GM10266 (cell line): Measurements from ENCODE around the gene ATAD2B.

Source experiments
- DNase-seq: peaks from one replicate; pipeline ENCODE4 v3.0.0; 2012; ENCODE audit errors: extremely low spot score
- TF ChIP-seq, protein P1 (sequence below): IDR thresholded peaks from 2 replicates; pipeline ENCODE4 v1.5.1; 2012; ENCODE audit warnings: mild to moderate bottlenecking, low read depth; ENCODE audit not compliant: control insufficient read depth, insufficient read depth; ENCODE audit errors: missing control alignments

ATAD2B gene

DNA sequence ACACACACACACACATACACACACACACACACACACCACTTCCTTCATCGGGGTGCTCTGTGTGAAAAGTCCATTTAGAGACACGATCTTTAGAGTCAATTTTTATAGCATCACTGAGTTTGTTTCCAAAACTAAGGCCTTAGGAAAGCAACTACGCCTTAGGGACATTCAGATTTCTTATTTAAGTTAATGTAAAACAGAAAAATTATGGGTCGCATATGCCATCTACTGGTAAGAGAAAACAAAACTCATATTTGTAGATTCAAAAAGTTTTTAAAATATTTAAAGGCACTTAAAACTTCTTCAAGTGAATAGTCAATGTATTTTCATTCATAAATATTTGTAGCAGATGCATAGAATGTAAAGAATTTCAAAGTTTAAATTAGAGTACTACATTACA lies 166.2 kb downstream of the ATAD2B start:
- TF ChIP-seq, protein P1, sequence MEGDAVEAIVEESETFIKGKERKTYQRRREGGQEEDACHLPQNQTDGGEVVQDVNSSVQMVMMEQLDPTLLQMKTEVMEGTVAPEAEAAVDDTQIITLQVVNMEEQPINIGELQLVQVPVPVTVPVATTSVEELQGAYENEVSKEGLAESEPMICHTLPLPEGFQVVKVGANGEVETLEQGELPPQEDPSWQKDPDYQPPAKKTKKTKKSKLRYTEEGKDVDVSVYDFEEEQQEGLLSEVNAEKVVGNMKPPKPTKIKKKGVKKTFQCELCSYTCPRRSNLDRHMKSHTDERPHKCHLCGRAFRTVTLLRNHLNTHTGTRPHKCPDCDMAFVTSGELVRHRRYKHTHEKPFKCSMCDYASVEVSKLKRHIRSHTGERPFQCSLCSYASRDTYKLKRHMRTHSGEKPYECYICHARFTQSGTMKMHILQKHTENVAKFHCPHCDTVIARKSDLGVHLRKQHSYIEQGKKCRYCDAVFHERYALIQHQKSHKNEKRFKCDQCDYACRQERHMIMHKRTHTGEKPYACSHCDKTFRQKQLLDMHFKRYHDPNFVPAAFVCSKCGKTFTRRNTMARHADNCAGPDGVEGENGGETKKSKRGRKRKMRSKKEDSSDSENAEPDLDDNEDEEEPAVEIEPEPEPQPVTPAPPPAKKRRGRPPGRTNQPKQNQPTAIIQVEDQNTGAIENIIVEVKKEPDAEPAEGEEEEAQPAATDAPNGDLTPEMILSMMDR, result no peak
- no peak for DNase-seq

DNA sequence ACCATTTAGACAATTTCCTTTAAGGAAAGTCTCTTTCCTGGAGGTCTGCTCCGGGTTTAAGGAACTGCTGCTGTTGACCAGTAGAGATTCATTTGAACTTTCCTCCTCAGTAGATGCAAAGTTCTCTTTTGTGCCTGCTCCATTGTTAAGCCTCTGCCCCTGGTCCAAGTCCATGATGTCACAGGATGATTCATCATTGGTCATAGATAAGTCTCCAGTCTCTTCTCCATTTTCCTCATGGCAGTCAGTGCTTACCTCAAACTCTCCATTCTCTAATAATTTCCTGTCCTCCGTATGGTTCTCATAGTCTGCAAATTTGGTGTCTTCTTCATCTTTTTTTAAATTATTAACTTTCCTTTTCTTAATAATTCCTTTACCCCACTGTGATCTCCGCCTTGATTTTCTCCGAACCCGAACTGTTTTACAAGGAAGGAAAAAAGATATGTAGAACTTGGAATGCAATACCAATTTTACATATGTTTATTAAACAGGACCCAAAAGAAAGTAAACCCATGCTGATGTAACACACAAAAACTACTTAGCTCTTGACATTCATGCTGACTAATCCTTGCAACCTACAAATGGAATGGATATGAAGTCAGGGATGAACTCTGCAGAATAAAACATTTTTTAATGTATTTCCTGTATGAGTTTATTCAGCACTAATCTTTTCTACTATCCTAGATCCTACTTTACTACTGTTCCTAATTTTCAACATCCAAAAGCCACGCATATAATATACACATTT lies 169.1 kb downstream of the ATAD2B start:
- DNase-seq, result no peak
- TF ChIP-seq, protein P1, result no peak

DNA sequence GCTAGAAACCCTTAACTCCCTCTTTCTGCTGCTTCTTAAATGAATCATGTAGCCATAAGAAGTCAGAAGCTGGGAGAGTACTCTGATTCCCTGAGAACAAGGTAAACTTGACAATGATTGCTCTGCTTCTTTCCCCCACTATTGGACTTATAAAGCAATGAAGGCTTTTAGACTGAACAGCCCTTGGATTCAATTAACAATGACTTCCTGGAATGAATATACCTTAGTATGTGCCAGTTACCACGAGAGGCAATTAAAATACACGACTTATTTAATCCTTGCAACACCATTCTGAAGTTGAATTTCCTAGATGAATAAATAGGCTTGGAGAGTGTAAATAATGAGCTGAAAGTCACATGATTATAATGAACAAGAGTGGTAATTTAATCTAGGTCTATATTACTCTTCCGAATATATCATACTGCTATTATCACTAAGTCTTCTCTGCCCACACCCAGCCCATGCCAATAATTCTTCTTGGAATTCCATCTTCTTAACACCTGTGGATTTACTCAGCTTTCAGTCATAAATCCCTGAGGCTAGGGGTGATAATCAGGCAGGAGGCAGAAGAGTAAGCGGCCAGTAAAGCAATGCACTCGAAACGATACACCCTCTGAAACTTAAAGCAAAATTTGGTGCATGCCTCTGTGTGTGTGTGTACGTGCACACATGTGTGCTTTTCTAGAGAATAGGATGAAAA lies 170.2 kb downstream of the ATAD2B start:
- TF ChIP-seq, protein P1, result no peak

DNA sequence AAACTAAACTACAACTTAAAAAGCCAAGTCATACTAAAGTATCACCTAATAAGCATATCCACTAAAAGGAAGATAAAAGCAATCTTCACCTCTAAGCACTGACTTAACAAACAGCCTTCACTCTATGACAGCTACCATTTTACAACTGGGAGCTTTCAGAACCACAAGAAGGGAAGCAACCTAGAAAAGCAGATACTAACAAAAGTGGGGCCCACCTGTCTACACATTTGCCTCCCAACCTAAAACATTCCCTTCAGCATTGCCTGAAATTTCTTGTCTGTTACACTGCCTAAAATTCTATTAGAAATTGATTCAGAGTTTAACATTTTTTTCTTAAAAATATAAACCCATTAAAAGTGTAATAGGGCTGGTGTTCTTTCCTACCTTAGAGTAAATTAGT lies 172.0 kb downstream of the ATAD2B start:
- TF ChIP-seq, protein P1, result no peak

More for the DNA sequence above, 170.2 kb downstream of the ATAD2B start:
- no peak for DNase-seq

DNA sequence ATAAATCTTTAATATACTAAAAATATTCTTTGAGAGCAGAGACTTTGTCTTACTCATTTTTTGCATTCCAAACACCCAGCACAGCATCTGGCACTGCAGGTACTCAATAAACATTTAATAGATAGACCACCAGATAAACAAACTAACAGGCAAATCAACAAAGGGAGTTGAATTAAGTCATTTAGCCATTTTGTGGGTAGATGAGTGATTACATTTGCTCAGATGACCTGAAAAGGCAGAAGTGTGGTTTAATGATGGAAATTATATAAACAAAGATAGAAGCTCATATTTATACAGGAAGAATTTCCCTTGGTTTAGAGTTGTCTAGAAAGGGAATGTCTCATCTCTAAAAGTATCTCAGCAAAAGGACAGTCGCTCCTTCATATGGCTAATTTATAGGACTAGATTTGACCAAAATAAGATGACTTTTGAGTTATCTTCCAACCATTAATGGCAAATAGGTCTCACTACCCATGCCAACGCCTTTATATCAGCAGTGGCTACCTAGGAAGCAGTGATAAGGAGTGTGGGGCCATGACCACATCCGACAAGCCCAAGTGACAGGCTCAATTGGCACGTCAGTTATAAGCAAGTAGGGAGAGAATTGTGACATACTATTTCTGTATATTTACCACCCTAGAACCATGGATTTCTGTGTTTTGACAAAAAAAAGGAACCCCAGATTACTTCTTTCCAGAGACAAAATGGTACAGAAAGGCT lies 173.5 kb downstream of the ATAD2B start:
- no peak for DNase-seq
- TF ChIP-seq, protein P1, result no peak

More for the DNA sequence above, 172.0 kb downstream of the ATAD2B start:
- DNase-seq, result no peak

DNA sequence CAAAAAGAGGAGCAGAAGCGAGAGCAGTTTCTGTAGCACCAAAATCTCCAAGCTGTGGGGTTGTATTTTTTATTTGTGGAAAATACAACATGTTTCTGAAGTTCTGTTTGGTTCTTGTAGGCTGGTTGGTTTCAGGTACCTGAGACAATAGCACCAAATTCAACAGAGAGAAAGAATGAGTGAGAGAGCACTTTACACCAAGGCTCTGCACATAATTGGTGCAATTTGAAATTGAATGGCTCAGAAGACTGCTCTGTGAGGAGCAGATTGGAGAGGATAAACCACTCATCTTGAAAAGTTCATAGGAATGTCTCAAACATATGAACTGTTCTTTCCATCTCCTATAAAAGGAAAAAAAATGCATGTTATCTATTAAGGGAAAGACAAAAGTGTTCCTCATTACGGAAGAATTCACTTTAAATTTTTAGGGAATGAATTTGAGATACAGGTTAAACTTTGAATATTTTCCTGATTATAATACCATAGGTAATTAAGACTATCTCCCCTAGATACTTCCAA lies 175.1 kb downstream of the ATAD2B start:
- TF ChIP-seq, protein P1, result no peak
- no peak for DNase-seq
